ENCODE data around the gene ACOX3.

Gene ACOX3

GRCh38 chr4:8371596-8371995, 68.9 kb downstream of the ACOX3 start:
- H3K4me3 ChIP-seq (ENCODE audit: low read length in 2 of 2), result no peak overlapping the region
- peaks cover 8 to 21% of the 10 kb centered on the region in 2 donors for H3K36me3 ChIP-seq (ENCODE audit: control insufficient read depth in 2 of 2, insufficient read depth in 2 of 2, low read length in 2 of 2)
- peaks cover 9% of the 10 kb centered on the region for H3K4me1 ChIP-seq (ENCODE audit: control insufficient read depth, insufficient read depth, low read length)
- no peaks in the 10 kb centered on the region for H3K9me3 ChIP-seq (ENCODE audit: control insufficient read depth in 2 of 2, low read length in 2 of 2)
- H3K27ac ChIP-seq (ENCODE audit: low read length), result no peak overlapping the region
- H3K27me3 ChIP-seq (ENCODE audit: control insufficient read depth in 1 of 2, insufficient read depth in 2 of 2, low read length in 2 of 2), result no peaks in the 10 kb centered on the region
- no peak overlapping the region for H3K9ac ChIP-seq (ENCODE audit: low read length in 2 of 2)

GRCh38 chr4:8370835-8371595, 69.5 kb downstream of the ACOX3 start:
- no peak overlapping the region for H3K27ac ChIP-seq (ENCODE audit: low read length)
- H3K9me3 ChIP-seq (ENCODE audit: control insufficient read depth in 2 of 2, low read length in 2 of 2), result no peaks in the 10 kb centered on the region
- peaks cover 14 to 23% of the 10 kb centered on the region in 2 donors for H3K36me3 ChIP-seq (ENCODE audit: control insufficient read depth in 2 of 2, insufficient read depth in 2 of 2, low read length in 2 of 2)
- peaks cover 9% of the 10 kb centered on the region for H3K4me1 ChIP-seq (ENCODE audit: control insufficient read depth, insufficient read depth, low read length)
- H3K4me3 ChIP-seq (ENCODE audit: low read length in 2 of 2), result no peak overlapping the region
- no peaks in the 10 kb centered on the region for H3K27me3 ChIP-seq (ENCODE audit: control insufficient read depth in 1 of 2, insufficient read depth in 2 of 2, low read length in 2 of 2)
- no peak overlapping the region for H3K9ac ChIP-seq (ENCODE audit: low read length in 2 of 2)

DNA sequence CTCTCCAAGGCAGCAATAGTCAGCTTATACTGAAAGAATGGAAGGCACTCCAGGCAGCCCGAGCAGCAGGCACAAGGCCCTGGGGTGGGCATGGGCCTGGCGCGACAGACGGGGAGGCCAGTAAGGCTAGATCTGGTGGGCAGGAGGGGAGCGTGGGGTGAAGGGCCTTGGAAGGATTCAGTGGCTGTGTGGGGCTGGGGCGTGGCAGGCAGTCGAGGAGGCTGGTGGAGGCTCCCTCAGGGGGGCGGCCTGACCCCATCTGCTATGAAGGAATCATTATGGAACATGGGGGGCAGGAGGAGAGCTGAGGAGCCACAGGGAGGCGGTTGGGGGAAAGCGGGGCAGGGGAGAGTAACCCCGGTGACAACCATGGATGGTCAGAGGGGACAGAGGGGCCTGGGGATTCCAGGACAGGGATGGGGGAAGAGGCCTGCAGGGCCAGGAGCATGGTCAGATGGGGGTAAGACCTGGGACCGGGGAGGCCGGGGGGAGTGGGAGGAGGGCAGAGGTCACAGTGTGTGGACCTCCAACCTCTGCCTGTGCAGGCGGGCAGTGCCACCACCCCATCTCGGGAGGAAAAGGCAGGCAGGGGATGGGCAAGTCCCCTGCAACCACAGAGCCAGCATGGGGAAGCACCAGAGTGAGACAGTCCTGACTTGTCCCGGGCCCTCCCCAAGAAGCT, 70.3 kb downstream of the ACOX3 start:
- Histone ChIP-seq H3K9ac (ENCODE audit: low read length in 2 of 2) (no peak overlapping the region), H3K4me3 (ENCODE audit: low read length in 2 of 2) (no peak overlapping the region), H3K27ac (ENCODE audit: low read length) (no peak overlapping the region), H3K4me1 (ENCODE audit: control insufficient read depth, insufficient read depth, low read length) (peaks cover 9% of the 10 kb centered on the region), H3K27me3 (ENCODE audit: control insufficient read depth in 1 of 2, insufficient read depth in 2 of 2, low read length in 2 of 2) (no peaks in the 10 kb centered on the region), H3K9me3 (ENCODE audit: control insufficient read depth in 2 of 2, low read length in 2 of 2) (no peaks in the 10 kb centered on the region), H3K36me3 (ENCODE audit: control insufficient read depth in 2 of 2, insufficient read depth in 2 of 2, low read length in 2 of 2) (peaks cover 21 to 26% of the 10 kb centered on the region in 2 donors)

- peaks cover 9% of the 10 kb centered on the region for H3K4me1 ChIP-seq (ENCODE audit: control insufficient read depth, insufficient read depth, low read length)
- H3K27ac ChIP-seq (ENCODE audit: low read length), result no peak overlapping the region
- H3K27me3 ChIP-seq (ENCODE audit: control insufficient read depth in 1 of 2, insufficient read depth in 2 of 2, low read length in 2 of 2), result no peaks in the 10 kb centered on the region
- no peak overlapping the region for H3K9ac ChIP-seq (ENCODE audit: low read length in 2 of 2)
- no peaks in the 10 kb centered on the region for H3K9me3 ChIP-seq (ENCODE audit: control insufficient read depth in 2 of 2, low read length in 2 of 2)
- H3K36me3 ChIP-seq (ENCODE audit: control insufficient read depth in 2 of 2, insufficient read depth in 2 of 2, low read length in 2 of 2), result peaks cover 20 to 31% of the 10 kb centered on the region in 2 donors
- H3K4me3 ChIP-seq (ENCODE audit: low read length in 2 of 2), result no peak overlapping the region
These were observed 71.0 kb downstream of the ACOX3 start for GRCh38 chr4:8369426-8370105.

GRCh38 chr4:8368998-8369397, 71.5 kb downstream of the ACOX3 start:
- no peak overlapping the region for H3K27ac ChIP-seq (ENCODE audit: low read length)
- H3K9me3 ChIP-seq (ENCODE audit: control insufficient read depth in 2 of 2, low read length in 2 of 2), result no peaks in the 10 kb centered on the region
- peaks cover 11% of the 10 kb centered on the region for H3K4me1 ChIP-seq (ENCODE audit: control insufficient read depth, insufficient read depth, low read length)
- peaks cover 20 to 31% of the 10 kb centered on the region in 2 donors for H3K36me3 ChIP-seq (ENCODE audit: control insufficient read depth in 2 of 2, insufficient read depth in 2 of 2, low read length in 2 of 2)
- no peaks in the 10 kb centered on the region for H3K27me3 ChIP-seq (ENCODE audit: control insufficient read depth in 1 of 2, insufficient read depth in 2 of 2, low read length in 2 of 2)
- H3K9ac ChIP-seq (ENCODE audit: low read length in 2 of 2), result no peak overlapping the region
- H3K4me3 ChIP-seq (ENCODE audit: low read length in 2 of 2), result no peak overlapping the region

DNA sequence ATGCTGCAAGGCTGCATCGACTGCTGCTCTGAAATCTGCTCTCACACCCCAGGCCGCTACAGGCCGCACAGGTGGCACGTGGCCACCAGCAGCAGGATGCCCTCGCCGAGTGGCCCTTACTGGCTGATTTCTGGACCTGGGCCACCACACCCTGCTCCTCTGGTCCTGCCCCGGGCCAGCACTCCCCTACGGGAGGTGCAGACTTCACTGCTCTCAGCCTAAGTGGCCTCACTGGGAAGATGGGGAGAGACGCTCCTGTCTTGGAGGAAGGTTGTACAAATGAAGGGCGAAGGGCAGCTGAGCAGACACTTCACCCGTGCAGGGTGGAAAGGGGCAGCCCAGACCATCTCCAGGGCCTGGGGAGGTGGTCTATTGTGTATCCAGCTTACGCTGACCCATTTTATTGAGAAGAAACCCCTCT, 72.5 kb downstream of the ACOX3 start:
- no peaks in the 10 kb centered on the region for H3K9me3 ChIP-seq (ENCODE audit: control insufficient read depth in 2 of 2, low read length in 2 of 2)
- no peak overlapping the region for H3K9ac ChIP-seq (ENCODE audit: low read length in 2 of 2)
- no peak overlapping the region for H3K4me3 ChIP-seq (ENCODE audit: low read length in 2 of 2)
- peaks cover 14% of the 10 kb centered on the region for H3K4me1 ChIP-seq (ENCODE audit: control insufficient read depth, insufficient read depth, low read length)
- peaks cover 20 to 25% of the 10 kb centered on the region in 2 donors for H3K36me3 ChIP-seq (ENCODE audit: control insufficient read depth in 2 of 2, insufficient read depth in 2 of 2, low read length in 2 of 2)
- no peak overlapping the region for H3K27ac ChIP-seq (ENCODE audit: low read length)
- H3K27me3 ChIP-seq (ENCODE audit: control insufficient read depth in 1 of 2, insufficient read depth in 2 of 2, low read length in 2 of 2), result no peaks in the 10 kb centered on the region

DNA sequence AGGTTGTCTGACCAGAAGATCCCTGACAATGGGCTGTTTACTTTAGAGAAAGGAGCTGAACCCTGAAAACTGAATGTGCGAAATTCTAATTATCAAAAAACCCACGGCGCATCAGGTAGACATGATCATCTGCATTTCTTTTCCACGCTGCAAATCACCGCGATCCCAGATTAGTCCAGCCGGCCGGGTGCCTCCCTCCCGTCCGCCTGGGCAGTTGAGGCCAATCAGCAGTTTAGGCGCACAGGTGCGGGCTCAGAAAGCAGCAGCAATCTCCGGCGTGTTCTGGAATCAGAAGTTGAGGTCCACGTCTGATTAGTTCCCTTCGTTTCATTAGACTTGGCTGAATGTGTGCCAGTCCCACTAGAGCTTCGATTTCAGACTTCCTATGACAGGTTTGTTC, 73.9 kb downstream of the ACOX3 start:
- Histone ChIP-seq H3K27ac (ENCODE audit: low read length) (no peak overlapping the region), H3K36me3 (ENCODE audit: control insufficient read depth in 2 of 2, insufficient read depth in 2 of 2, low read length in 2 of 2) (peaks cover 16 to 21% of the 10 kb centered on the region in 2 donors), H3K9me3 (ENCODE audit: control insufficient read depth in 2 of 2, low read length in 2 of 2) (no peaks in the 10 kb centered on the region), H3K9ac (ENCODE audit: low read length in 2 of 2) (no peak overlapping the region), H3K4me3 (ENCODE audit: low read length in 2 of 2) (no peak overlapping the region), H3K4me1 (ENCODE audit: control insufficient read depth, insufficient read depth, low read length) (peaks cover 16% of the 10 kb centered on the region), H3K27me3 (ENCODE audit: control insufficient read depth in 1 of 2, insufficient read depth in 2 of 2, low read length in 2 of 2) (no peaks in the 10 kb centered on the region)

DNA sequence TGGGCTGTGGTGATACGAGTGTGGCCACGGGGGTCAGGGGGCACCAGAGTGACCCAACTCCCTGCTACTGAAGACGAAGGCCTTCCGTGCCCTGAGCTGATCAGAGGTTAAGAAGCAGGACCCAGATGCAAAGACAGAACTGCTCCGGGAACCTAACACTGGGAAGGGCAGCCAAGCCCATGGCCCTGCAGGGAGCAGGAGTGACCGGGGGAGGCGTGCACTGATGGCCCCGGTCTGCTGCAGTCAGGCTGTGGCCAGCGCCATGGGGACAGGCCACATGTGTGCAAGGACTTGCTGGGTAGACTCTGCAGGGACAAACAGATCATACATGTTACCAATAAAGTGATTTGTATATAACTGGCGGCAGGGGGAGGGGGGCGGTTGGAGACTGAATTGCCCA, 74.6 kb downstream of the ACOX3 start:
- Histone ChIP-seq H3K27me3 (ENCODE audit: control insufficient read depth in 1 of 2, insufficient read depth in 2 of 2, low read length in 2 of 2) (no peaks in the 10 kb centered on the region), H3K4me3 (ENCODE audit: low read length in 2 of 2) (no peak overlapping the region), H3K9me3 (ENCODE audit: control insufficient read depth in 2 of 2, low read length in 2 of 2) (no peaks in the 10 kb centered on the region), H3K9ac (ENCODE audit: low read length in 2 of 2) (no peak overlapping the region), H3K27ac (ENCODE audit: low read length) (no peak overlapping the region), H3K36me3 (ENCODE audit: control insufficient read depth in 2 of 2, insufficient read depth in 2 of 2, low read length in 2 of 2) (peaks cover 16 to 21% of the 10 kb centered on the region in 2 donors), H3K4me1 (ENCODE audit: control insufficient read depth, insufficient read depth, low read length) (peaks cover 15% of the 10 kb centered on the region)

- H3K27me3 ChIP-seq (ENCODE audit: control insufficient read depth in 1 of 2, insufficient read depth in 2 of 2, low read length in 2 of 2), result no peaks in the 10 kb centered on the region
- H3K9me3 ChIP-seq (ENCODE audit: control insufficient read depth in 2 of 2, low read length in 2 of 2), result no peaks in the 10 kb centered on the region
- H3K27ac ChIP-seq (ENCODE audit: low read length), result no peak overlapping the region
- no peak overlapping the region for H3K9ac ChIP-seq (ENCODE audit: low read length in 2 of 2)
- peaks cover 11% of the 10 kb centered on the region for H3K4me1 ChIP-seq (ENCODE audit: control insufficient read depth, insufficient read depth, low read length)
- no peak overlapping the region for H3K4me3 ChIP-seq (ENCODE audit: low read length in 2 of 2)
- H3K36me3 ChIP-seq (ENCODE audit: control insufficient read depth in 2 of 2, insufficient read depth in 2 of 2, low read length in 2 of 2), result peaks cover 16 to 21% of the 10 kb centered on the region in 2 donors
These were observed 75.2 kb downstream of the ACOX3 start for GRCh38 chr4:8365353-8365752.

- Histone ChIP-seq H3K9ac (ENCODE audit: low read length in 2 of 2) (no peak overlapping the region), H3K4me3 (ENCODE audit: low read length in 2 of 2) (no peak overlapping the region), H3K27ac (ENCODE audit: low read length) (no peak overlapping the region), H3K4me1 (ENCODE audit: control insufficient read depth, insufficient read depth, low read length) (peaks cover 7% of the 10 kb centered on the region), H3K9me3 (ENCODE audit: control insufficient read depth in 2 of 2, low read length in 2 of 2) (no peaks in the 10 kb centered on the region), H3K27me3 (ENCODE audit: control insufficient read depth in 1 of 2, insufficient read depth in 2 of 2, low read length in 2 of 2) (no peaks in the 10 kb centered on the region), H3K36me3 (ENCODE audit: control insufficient read depth in 2 of 2, insufficient read depth in 2 of 2, low read length in 2 of 2) (peaks cover 16 to 21% of the 10 kb centered on the region in 2 donors)
These were observed 75.6 kb downstream of the ACOX3 start for GRCh38 chr4:8364848-8365350.

Data from stomach smooth muscle (tissue), 2 donors.